HCT116 (cell line): Measurements from ENCODE around the gene LRFN4. TPM values are rescaled to one million over a fixed set of nuclear protein-coding genes. Genes with fewer than 3 reads are reported as not detected.

ENCODE experiments used
- ATAC-seq: fragments of 200-7000 bp; cut with Tn5 transposase; 2 replicates; pipeline ENCODE4 v1.9.1; 2020; ENCODE audit warnings: mild to moderate bottlenecking, moderate library complexity
- BruUV-seq: library from RNA; stranded (reverse); fragments of 400-500 nt; replicated peaks from 2 replicates; lab custom pipeline; 2021; lab: Mats Ljungman, UMichigan
- CTCF ChIA-PET: fragments of 300-600 bp; sonication (Branson Sonifier 250); formaldehyde crosslinking; loops from one replicate; lab custom pipeline; 2021; ENCODE audit warnings: antibody characterized with exemption; lab: Charles Lee
- POLR2A ChIA-PET: fragments of 300-600, 350-600 bp; sonication (Branson Sonifier 250); formaldehyde crosslinking; loops from one replicate; lab custom pipeline; 2021; ENCODE audit warnings: antibody characterized with exemption; lab: Charles Lee
- RAD21 ChIA-PET, 2 experiments: fragments of 300-600 bp; sonication (Branson Sonifier 250); formaldehyde crosslinking; loops; one replicate each; lab custom pipeline; 2023; ENCODE audit warnings: low total read pairs in 2 of 2; ENCODE audit not compliant: uncharacterized antibody in 2 of 2, unreplicated experiment in 2 of 2, low non-redundant PET in 1 of 2; lab: Charles Lee
- DNase-seq: peaks from one replicate; pipeline ENCODE4 v3.0.0-alpha.2; 2010; ENCODE audit warnings: low read depth, low spot score
- H2AFZ ChIP-seq: fragments of 200-600 bp; shearing (Covaris generic), sonication (generic); 2 replicates; pipeline ENCODE4 v1.6.1; 2017; ENCODE audit warnings: low read depth, mixed run types, mixed read lengths, antibody characterized with exemption, low read length; ENCODE audit not compliant: poor library complexity, severe bottlenecking
- H3K27ac ChIP-seq: 2 replicates; pipeline ENCODE4 v1.5.1; 2012; ENCODE audit warnings: low read depth, low read length
- H3K27me3 ChIP-seq: fragments of 200-600 bp; sonication (generic); 2 replicates; pipeline ENCODE4 v1.6.1; 2016; ENCODE audit warnings: mixed run types, low read length, mixed read lengths; ENCODE audit not compliant: insufficient read depth
- H3K36me3 ChIP-seq, 2 experiments: fragments of 200-500 bp in 1 of 2; fragments of 200-600 bp in 1 of 2; sonication (Bioruptor generic) in 1 of 2; sonication (generic) in 1 of 2; 2 replicates each; pipeline versions ENCODE4 v1.5.1 to v1.6.1; 2014 to 2016; ENCODE audit warnings: low read length in 2 of 2, inconsistent platforms in 1 of 2, mixed read lengths in 1 of 2, mixed run types in 1 of 2; ENCODE audit not compliant: insufficient read depth in 2 of 2, control insufficient read depth in 1 of 2
- H3K4me1 ChIP-seq, 2 experiments: fragments of 200-600 bp in 1 of 2; sonication (generic) in 1 of 2; 2 replicates each; pipeline versions ENCODE4 v1.5.1 to v1.6.1; 2012 to 2017; ENCODE audit warnings: low read length in 2 of 2, inconsistent platforms in 1 of 2, mild to moderate bottlenecking in 1 of 2, mixed read lengths in 1 of 2, mixed run types in 1 of 2, moderate library complexity in 1 of 2; ENCODE audit not compliant: insufficient read depth in 2 of 2, control insufficient read depth in 1 of 2
- H3K4me2 ChIP-seq: fragments of 200-600 bp; sonication (generic); 2 replicates; pipeline ENCODE4 v1.6.1; 2017; ENCODE audit warnings: mixed run types, low read length, mixed read lengths
- H3K4me3 ChIP-seq, 2 experiments: fragments of 200-600 bp in 1 of 2; sonication (generic) in 1 of 2; replicated peaks in 1 of 2; 2 replicates each; pipeline ENCODE4 v1.5.1; 2011 to 2016; ENCODE audit warnings: low read length in 2 of 2, control low read depth in 1 of 2, low read depth in 1 of 2, mild to moderate bottlenecking in 1 of 2, mixed read lengths in 1 of 2, mixed run types in 1 of 2
- H3K79me2 ChIP-seq: fragments of 200-600 bp; sonication (generic); 2 replicates; pipeline ENCODE4 v1.6.1; 2017; ENCODE audit warnings: mild to moderate bottlenecking, mixed run types, low read length, moderate library complexity, mixed read lengths; ENCODE audit not compliant: insufficient read depth
- H3K9ac ChIP-seq: fragments of 200-600 bp; sonication (generic); 2 replicates; pipeline ENCODE4 v1.6.1; 2016; ENCODE audit warnings: low read length, mixed read lengths
- H3K9me2 ChIP-seq: fragments of 200-600 bp; sonication (generic), shearing (Covaris generic); 2 replicates; pipeline ENCODE4 v1.6.1; 2017; ENCODE audit warnings: mixed run types, mild to moderate bottlenecking, moderate library complexity; ENCODE audit not compliant: insufficient read depth
- H3K9me3 ChIP-seq, 2 experiments: fragments of 200-500 bp in 1 of 2; fragments of 200-600 bp in 1 of 2; sonication (Bioruptor generic) in 1 of 2; sonication (generic) in 1 of 2; 2 replicates each; pipeline ENCODE4 v1.6.1; 2014 to 2017; ENCODE audit warnings: low read length in 2 of 2, mixed read lengths in 2 of 2, inconsistent platforms in 1 of 2, low read depth in 1 of 2, mild to moderate bottlenecking in 1 of 2, mixed run types in 1 of 2, moderate library complexity in 1 of 2; ENCODE audit not compliant: control insufficient read depth in 1 of 2, insufficient read depth in 1 of 2
- H4K20me1 ChIP-seq: fragments of 200-600 bp; sonication (generic), shearing (Covaris generic); 2 replicates; pipeline ENCODE4 v1.6.1; 2017; ENCODE audit warnings: mixed run types, mild to moderate bottlenecking, moderate library complexity; ENCODE audit not compliant: insufficient read depth
- CBX3 ChIP-seq: IDR thresholded peaks from 2 replicates; pipeline ENCODE4 v1.6.1; 2012; ENCODE audit warnings: low read depth
- CEBPB ChIP-seq: IDR thresholded peaks from 2 replicates; pipeline ENCODE4 v1.6.1; 2012; ENCODE audit warnings: low read depth
- CTCF ChIP-seq, 3 experiments: fragments of 200-600 bp in 1 of 3; sonication (generic) in 1 of 3; IDR thresholded peaks in 2 of 3; conservative IDR thresholded peaks in 1 of 3; 2 replicates each; pipeline ENCODE4 v1.5.1; 2012 to 2017; ENCODE audit warnings: low read depth in 2 of 3, low read length in 2 of 3, antibody characterized with exemption in 1 of 3, borderline replicate concordance in 1 of 3, control low read depth in 1 of 3, mild to moderate bottlenecking in 1 of 3, mixed read lengths in 1 of 3, mixed run types in 1 of 3, moderate library complexity in 1 of 3; ENCODE audit not compliant: insufficient read depth in 1 of 3
- EGR1 ChIP-seq: IDR thresholded peaks from 2 replicates; pipeline ENCODE4 v1.6.1; 2012; ENCODE audit warnings: low read depth
- ELF1 ChIP-seq: IDR thresholded peaks from 2 replicates; pipeline ENCODE4 v1.6.1; 2012; ENCODE audit warnings: low read depth, borderline replicate concordance
- FOSL1 ChIP-seq: IDR thresholded peaks from 2 replicates; pipeline ENCODE4 v1.6.1; 2012; ENCODE audit warnings: low read depth
- POLR2AphosphoS5 ChIP-seq: IDR thresholded peaks from 2 replicates; pipeline ENCODE4 v1.6.1; 2011; ENCODE audit warnings: mild to moderate bottlenecking, low read depth, low read length, moderate library complexity
- RAD21 ChIP-seq: IDR thresholded peaks from 2 replicates; pipeline ENCODE4 v1.6.1; 2012; ENCODE audit warnings: low read depth, mild to moderate bottlenecking
- SP1 ChIP-seq: IDR thresholded peaks from 2 replicates; pipeline ENCODE4 v1.6.1; 2012; ENCODE audit warnings: low read depth
- SRF ChIP-seq: IDR thresholded peaks from 2 replicates; pipeline ENCODE4 v1.6.1; 2012; ENCODE audit warnings: low read depth
- TCF7L2 ChIP-seq: IDR thresholded peaks from 2 replicates; pipeline ENCODE4 v1.7.0; 2011; ENCODE audit warnings: borderline replicate concordance, inconsistent platforms; ENCODE audit not compliant: insufficient read depth, insufficient read length; ENCODE audit errors: extremely low read depth
- YY1 ChIP-seq: IDR thresholded peaks from 2 replicates; pipeline ENCODE4 v1.6.1; 2011; ENCODE audit warnings: low read length, low read depth, moderate library complexity, mild to moderate bottlenecking; ENCODE audit not compliant: insufficient replicate concordance; ENCODE audit errors: extremely low read depth
- intact Hi-C: fragments of 100-400 bp; cut with micrococcal nuclease; formaldehyde crosslinking; loops from 2 replicates; pipeline ENCODE4 v1.10.0; 2022
- total RNA-seq: library from RNA; stranded (reverse); gene quantifications from one replicate; pipeline ENCODE4 v1.2.1, GENCODE V29; 2021; ENCODE audit not compliant: unreplicated experiment
- TF ChIP-seq, protein P1 (sequence below): IDR thresholded peaks from 2 replicates; pipeline ENCODE4 v1.6.1; 2012; ENCODE audit warnings: low read depth
- TF ChIP-seq, protein P2 (sequence below): IDR thresholded peaks from 2 replicates; pipeline ENCODE4 v1.6.1; 2012
- TF ChIP-seq, protein P3 (sequence below): IDR thresholded peaks from 2 replicates; pipeline ENCODE4 v1.6.1; 2012

Gene LRFN4
- total RNA-seq, 1 experiment from 2014 or later = 55.4 TPM

GRCh38 chr11:66879583-66879982, 22.7 kb downstream of the LRFN4 start (continued):
- TF ChIP-seq, protein P1, sequence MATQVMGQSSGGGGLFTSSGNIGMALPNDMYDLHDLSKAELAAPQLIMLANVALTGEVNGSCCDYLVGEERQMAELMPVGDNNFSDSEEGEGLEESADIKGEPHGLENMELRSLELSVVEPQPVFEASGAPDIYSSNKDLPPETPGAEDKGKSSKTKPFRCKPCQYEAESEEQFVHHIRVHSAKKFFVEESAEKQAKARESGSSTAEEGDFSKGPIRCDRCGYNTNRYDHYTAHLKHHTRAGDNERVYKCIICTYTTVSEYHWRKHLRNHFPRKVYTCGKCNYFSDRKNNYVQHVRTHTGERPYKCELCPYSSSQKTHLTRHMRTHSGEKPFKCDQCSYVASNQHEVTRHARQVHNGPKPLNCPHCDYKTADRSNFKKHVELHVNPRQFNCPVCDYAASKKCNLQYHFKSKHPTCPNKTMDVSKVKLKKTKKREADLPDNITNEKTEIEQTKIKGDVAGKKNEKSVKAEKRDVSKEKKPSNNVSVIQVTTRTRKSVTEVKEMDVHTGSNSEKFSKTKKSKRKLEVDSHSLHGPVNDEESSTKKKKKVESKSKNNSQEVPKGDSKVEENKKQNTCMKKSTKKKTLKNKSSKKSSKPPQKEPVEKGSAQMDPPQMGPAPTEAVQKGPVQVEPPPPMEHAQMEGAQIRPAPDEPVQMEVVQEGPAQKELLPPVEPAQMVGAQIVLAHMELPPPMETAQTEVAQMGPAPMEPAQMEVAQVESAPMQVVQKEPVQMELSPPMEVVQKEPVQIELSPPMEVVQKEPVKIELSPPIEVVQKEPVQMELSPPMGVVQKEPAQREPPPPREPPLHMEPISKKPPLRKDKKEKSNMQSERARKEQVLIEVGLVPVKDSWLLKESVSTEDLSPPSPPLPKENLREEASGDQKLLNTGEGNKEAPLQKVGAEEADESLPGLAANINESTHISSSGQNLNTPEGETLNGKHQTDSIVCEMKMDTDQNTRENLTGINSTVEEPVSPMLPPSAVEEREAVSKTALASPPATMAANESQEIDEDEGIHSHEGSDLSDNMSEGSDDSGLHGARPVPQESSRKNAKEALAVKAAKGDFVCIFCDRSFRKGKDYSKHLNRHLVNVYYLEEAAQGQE = no peak
- TF ChIP-seq POLR2AphosphoS5 (no peak), FOSL1 (no peak), TCF7L2 (no peak), RAD21 (no peak)

- H4K20me1 ChIP-seq = no peaks in the 10 kb centered on the region
- no peaks in the 10 kb centered on the region for H3K27me3 ChIP-seq
- no peaks in the 10 kb centered on the region for H3K79me2 ChIP-seq
- DNase-seq (no peak), ATAC-seq (no peak)
- intact Hi-C loops = loop anchor here (5.0 to 10.0 kb wide), 2 partner anchors 75 to 142 kb away; partner anchors contain the start of genes PC and SYT12
- peaks cover 50% of the 10 kb centered on the region in 2 experiments for H3K4me1 ChIP-seq
- no peak overlapping the region; the same call in 1 of the 2 replicates for H3K27ac ChIP-seq
- RAD21 ChIA-PET = no interaction called here
- no peaks in the 10 kb centered on the region for H3K36me3 ChIP-seq
- no peak overlapping the region for H2AFZ ChIP-seq
- no peaks in the 10 kb centered on the region for H3K9me2 ChIP-seq
- no TSS peak for BruUV-seq
- POLR2A ChIA-PET = no interaction called here
- no peak overlapping the region for H3K4me3 ChIP-seq
- CTCF ChIA-PET = interaction anchor here (1.0 kb wide), 1 partner anchor 144 kb away, joined by 3 read pairs; no protein-coding TSS in a partner anchor
- H3K9ac ChIP-seq = no peak overlapping the region
- no peaks in the 10 kb centered on the region for H3K9me3 ChIP-seq
- no peak overlapping the region for H3K4me2 ChIP-seq
- TF ChIP-seq RAD21 = no peak
- TF ChIP-seq SRF = no peak
- TF ChIP-seq, protein P2, sequence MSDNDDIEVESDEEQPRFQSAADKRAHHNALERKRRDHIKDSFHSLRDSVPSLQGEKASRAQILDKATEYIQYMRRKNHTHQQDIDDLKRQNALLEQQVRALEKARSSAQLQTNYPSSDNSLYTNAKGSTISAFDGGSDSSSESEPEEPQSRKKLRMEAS = no peak
- TF ChIP-seq TCF7L2 = no peak
- TF ChIP-seq CEBPB = no peak
- TF ChIP-seq FOSL1 = no peak
- no peak for TF ChIP-seq CTCF (IDR thresholded peaks at IDR 0.05 in 2 of 3, conservative IDR thresholded peaks at IDR 0.05 in 1 of 3; ENCODE audit: borderline replicate concordance in 1 of 3, insufficient read depth in 1 of 3, low read depth in 2 of 3, low read length in 2 of 3)
- no peak for TF ChIP-seq ELF1
- no peak for TF ChIP-seq SP1
- TF ChIP-seq, protein P3, sequence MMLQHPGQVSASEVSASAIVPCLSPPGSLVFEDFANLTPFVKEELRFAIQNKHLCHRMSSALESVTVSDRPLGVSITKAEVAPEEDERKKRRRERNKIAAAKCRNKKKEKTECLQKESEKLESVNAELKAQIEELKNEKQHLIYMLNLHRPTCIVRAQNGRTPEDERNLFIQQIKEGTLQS = no peak
- no peak for TF ChIP-seq CBX3
- no peak for TF ChIP-seq EGR1
- no peak for TF ChIP-seq YY1
- TF ChIP-seq, protein P1 = no peak
These were observed 23.1 kb downstream of the LRFN4 start for GRCh38 chr11:66879999-66880398.
